22Rv1 (cell line): Measurements from ENCODE around the gene DSEL.

Source experiments
- H3K27ac ChIP-seq: fragments of 450-650 bp; 2 replicates; pipeline ENCODE4 v1.5.1; 2017
- CTCF ChIP-seq: fragments of 450-650 bp; IDR thresholded peaks from 2 replicates; pipeline ENCODE4 v1.5.1; 2017; ENCODE audit warnings: mild to moderate bottlenecking
- ZFX ChIP-seq: fragments of 450-650 bp; IDR thresholded peaks from 2 replicates; pipeline ENCODE4 v1.6.1; 2017; ENCODE audit warnings: antibody characterized with exemption, borderline replicate concordance

DSEL gene

GRCh38 chr18:67514465-67514864 is 2.1 kb downstream of the DSEL start:
- TF ChIP-seq ZFX = no peak
- no peak for TF ChIP-seq CTCF
- peak overlapping the region; percentile 81 for H3K27ac ChIP-seq

- TF ChIP-seq ZFX = no peak
- no peak for TF ChIP-seq CTCF
- H3K27ac ChIP-seq = peak overlapping the region; percentile 81; the same call in 1 of the 2 replicates
Observed at GRCh38 chr18:67513280-67513679, 3.2 kb downstream of the DSEL start.

GRCh38 chr18:67511840-67512239 is 4.7 kb downstream of the DSEL start:
- no peak for TF ChIP-seq ZFX
- 0 out of 2 replicates have a peak overlapping the region, but pooled peaks have one; percentile 81 for H3K27ac ChIP-seq

- TF ChIP-seq CTCF (no peak), ZFX (no peak)
- peak overlapping the region; percentile 29; the same call in 1 of the 2 replicates for H3K27ac ChIP-seq
Observed at GRCh38 chr18:67510831-67511230, 5.7 kb downstream of the DSEL start.

- TF ChIP-seq ZFX (no peak), CTCF (no peak)
- peak overlapping the region; percentile 29 for H3K27ac ChIP-seq
Observed at GRCh38 chr18:67509741-67510391, 6.7 kb downstream of the DSEL start.

- H3K27ac ChIP-seq = peak overlapping the region; percentile 29; the same call in 1 of the 2 replicates
- TF ChIP-seq CTCF = no peak
- no peak for TF ChIP-seq ZFX
Observed at GRCh38 chr18:67508146-67508545, 8.4 kb downstream of the DSEL start.

GRCh38 chr18:67504739-67505138 is 11.8 kb downstream of the DSEL start:
- no peak for TF ChIP-seq ZFX
- TF ChIP-seq CTCF = no peak
- H3K27ac ChIP-seq = peak overlapping the region; percentile 11; the same call in 1 of the 2 replicates

- H3K27ac ChIP-seq = no peak overlapping the region
- TF ChIP-seq CTCF = no peak
- no peak for TF ChIP-seq ZFX
Observed at GRCh38 chr18:67500522-67501205, 15.9 kb downstream of the DSEL start.
